HEK293T (cell line): ENCODE results near the gene TCOF1.

Source experiments
- ARNT ChIP-seq: fragments of 450-650 bp; IDR thresholded peaks from 2 replicates; pipeline ENCODE4 v1.6.1; 2017; ENCODE audit warnings: mild to moderate bottlenecking
- FOXM1 ChIP-seq: fragments of 450-650 bp; IDR thresholded peaks from 2 replicates; pipeline ENCODE4 v1.6.1; 2017; ENCODE audit warnings: mild to moderate bottlenecking, borderline replicate concordance
- NFRKB ChIP-seq: fragments of 450-650 bp; IDR thresholded peaks from 2 replicates; pipeline ENCODE4 v1.6.1; 2016; ENCODE audit warnings: mild to moderate bottlenecking, moderate library complexity
- TARDBP ChIP-seq: fragments of 450-650 bp; IDR thresholded peaks from 2 replicates; pipeline ENCODE4 v1.6.1; 2016

DNA sequence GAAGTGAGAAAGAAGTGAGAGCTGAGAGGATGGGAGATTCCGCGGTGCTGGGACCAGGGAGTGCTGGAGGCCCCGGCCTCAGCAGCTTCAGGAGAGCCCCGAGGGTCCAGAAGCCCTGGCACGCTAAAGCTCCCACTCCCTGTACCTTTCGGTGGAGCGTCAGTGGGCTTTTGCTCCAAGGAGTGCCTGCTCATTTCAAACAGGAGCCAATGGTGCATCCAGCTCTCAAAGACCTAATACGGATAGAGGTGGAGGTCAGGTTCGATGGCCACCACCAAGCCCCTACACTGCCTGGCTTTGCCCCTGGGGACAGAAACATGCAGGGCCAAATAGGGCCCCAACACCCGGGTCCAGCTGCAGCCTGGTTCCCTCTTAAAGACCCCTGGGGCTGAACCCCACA is 47.0 kb downstream of the TCOF1 start:
- TF ChIP-seq ARNT: no peak
- no peak for TF ChIP-seq TARDBP
- no peak for TF ChIP-seq NFRKB
- TF ChIP-seq FOXM1: no peak
